Cerebellar nuclear complex (tissue), 1 donor: ENCODE measurements around the gene TSNAXIP1.

Experiments used
- DNase-seq, 2 experiments: peaks; one replicate each; lab custom pipeline; 2025; lab: John Stamatoyannopoulos, UW

Gene TSNAXIP1

GRCh38 chr16:67806428-67807147 lies at the start of gene TSNAXIP1, which contains the start of gene RANBP10:
Gene TSNAXIP1, plus strand, starts transcription at chr16:67806889. Its CDS starts 261 bp downstream, at chr16:67807150.
Gene RANBP10, minus strand, starts transcription at chr16:67806560. Its CDS starts 24 bp downstream, at chr16:67806536.
- DNase-seq = peak; percentile 97 to 100

- peak; percentile 75 to 77 for DNase-seq
Measured at GRCh38 chr16:67758006-67758405, 48.7 kb upstream of the TSNAXIP1 start.

- no peak for DNase-seq
Measured at GRCh38 chr16:67758966-67759365, 47.7 kb upstream of the TSNAXIP1 start.

GRCh38 chr16:67760206-67760955 lies 46.3 kb upstream of the TSNAXIP1 start:
- DNase-seq = no peak

GRCh38 chr16:67760956-67761230 lies 45.8 kb upstream of the TSNAXIP1 start:
- no peak for DNase-seq

GRCh38 chr16:67761924-67762323 lies 44.8 kb upstream of the TSNAXIP1 start:
- no peak for DNase-seq

GRCh38 chr16:67762385-67762784 lies 44.3 kb upstream of the TSNAXIP1 start:
- DNase-seq = no peak

GRCh38 chr16:67763066-67763465 lies 43.6 kb upstream of the TSNAXIP1 start:
- DNase-seq = no peak

GRCh38 chr16:67764158-67764667 lies 42.5 kb upstream of the TSNAXIP1 start:
- DNase-seq = no peak

GRCh38 chr16:67766291-67766690 lies 40.4 kb upstream of the TSNAXIP1 start:
- no peak for DNase-seq

GRCh38 chr16:67767953-67768352 lies 38.7 kb upstream of the TSNAXIP1 start:
- DNase-seq = no peak

- no peak for DNase-seq
Measured at GRCh38 chr16:67770346-67770991, 36.2 kb upstream of the TSNAXIP1 start.

- peak in 1 of 2 experiments; percentile 15 for DNase-seq
Measured at GRCh38 chr16:67773099-67773498, 33.6 kb upstream of the TSNAXIP1 start.

- no peak for DNase-seq
Measured at GRCh38 chr16:67773569-67774456, 32.9 kb upstream of the TSNAXIP1 start.

GRCh38 chr16:67774457-67774853 lies 32.2 kb upstream of the TSNAXIP1 start:
- no peak for DNase-seq

- no peak for DNase-seq
Measured at GRCh38 chr16:67775273-67775672, 31.4 kb upstream of the TSNAXIP1 start.

- no peak for DNase-seq
Measured at GRCh38 chr16:67779256-67780014, 27.3 kb upstream of the TSNAXIP1 start.

GRCh38 chr16:67780847-67781564 lies 25.7 kb upstream of the TSNAXIP1 start:
- no peak for DNase-seq

- no peak for DNase-seq
Measured at GRCh38 chr16:67781565-67781921, 25.1 kb upstream of the TSNAXIP1 start.
